Kidney epithelial cell (primary cell): ENCODE measurements around the gene NUP210. TPM values are rescaled to one million over a fixed set of nuclear protein-coding genes. Genes with fewer than 3 reads are reported as not detected.

Experiments
- DNase-seq: peaks from one replicate; pipeline ENCODE4 v3.0.0-alpha.2; 2010; ENCODE audit warnings: low read depth
- H3K27me3 ChIP-seq: 2 replicates; pipeline ENCODE4 v1.6.0; 2011; ENCODE audit warnings: low read length; ENCODE audit not compliant: control insufficient read depth, insufficient read depth
- H3K36me3 ChIP-seq: 2 replicates; pipeline ENCODE4 v1.5.1; 2011; ENCODE audit warnings: low read length; ENCODE audit not compliant: control insufficient read depth, insufficient read depth
- H3K4me3 ChIP-seq: 2 replicates; pipeline ENCODE4 v1.5.1; 2011; ENCODE audit warnings: low read depth, mild to moderate bottlenecking, control low read depth, low read length
- total RNA-seq: library from RNA; depleted of rRNA; stranded (reverse); fragments of >200 nt; gene quantifications from 2 replicates; pipeline ENCODE4 v1.2.3, GENCODE V29; 2015
- TF ChIP-seq, protein P1 (sequence below): IDR thresholded peaks from 2 replicates; pipeline ENCODE4 v1.5.1; 2011; ENCODE audit warnings: mild to moderate bottlenecking, moderate library complexity, low read length, control low read depth, inconsistent platforms; ENCODE audit not compliant: insufficient read depth, poor library complexity, severe bottlenecking

NUP210 gene
- total RNA-seq, 1 donor from 2014 or later, result 36.2 TPM

GRCh38 chr3:13319564-13320220 lies 100.4 kb downstream of the NUP210 start:
- TF ChIP-seq, protein P1, sequence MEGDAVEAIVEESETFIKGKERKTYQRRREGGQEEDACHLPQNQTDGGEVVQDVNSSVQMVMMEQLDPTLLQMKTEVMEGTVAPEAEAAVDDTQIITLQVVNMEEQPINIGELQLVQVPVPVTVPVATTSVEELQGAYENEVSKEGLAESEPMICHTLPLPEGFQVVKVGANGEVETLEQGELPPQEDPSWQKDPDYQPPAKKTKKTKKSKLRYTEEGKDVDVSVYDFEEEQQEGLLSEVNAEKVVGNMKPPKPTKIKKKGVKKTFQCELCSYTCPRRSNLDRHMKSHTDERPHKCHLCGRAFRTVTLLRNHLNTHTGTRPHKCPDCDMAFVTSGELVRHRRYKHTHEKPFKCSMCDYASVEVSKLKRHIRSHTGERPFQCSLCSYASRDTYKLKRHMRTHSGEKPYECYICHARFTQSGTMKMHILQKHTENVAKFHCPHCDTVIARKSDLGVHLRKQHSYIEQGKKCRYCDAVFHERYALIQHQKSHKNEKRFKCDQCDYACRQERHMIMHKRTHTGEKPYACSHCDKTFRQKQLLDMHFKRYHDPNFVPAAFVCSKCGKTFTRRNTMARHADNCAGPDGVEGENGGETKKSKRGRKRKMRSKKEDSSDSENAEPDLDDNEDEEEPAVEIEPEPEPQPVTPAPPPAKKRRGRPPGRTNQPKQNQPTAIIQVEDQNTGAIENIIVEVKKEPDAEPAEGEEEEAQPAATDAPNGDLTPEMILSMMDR, result no peak
- Histone ChIP-seq H3K36me3 (no peaks in the 10 kb centered on the region), H3K4me3 (no peak overlapping the region), H3K27me3 (no peaks in the 10 kb centered on the region)
- DNase-seq, result no peak

DNA sequence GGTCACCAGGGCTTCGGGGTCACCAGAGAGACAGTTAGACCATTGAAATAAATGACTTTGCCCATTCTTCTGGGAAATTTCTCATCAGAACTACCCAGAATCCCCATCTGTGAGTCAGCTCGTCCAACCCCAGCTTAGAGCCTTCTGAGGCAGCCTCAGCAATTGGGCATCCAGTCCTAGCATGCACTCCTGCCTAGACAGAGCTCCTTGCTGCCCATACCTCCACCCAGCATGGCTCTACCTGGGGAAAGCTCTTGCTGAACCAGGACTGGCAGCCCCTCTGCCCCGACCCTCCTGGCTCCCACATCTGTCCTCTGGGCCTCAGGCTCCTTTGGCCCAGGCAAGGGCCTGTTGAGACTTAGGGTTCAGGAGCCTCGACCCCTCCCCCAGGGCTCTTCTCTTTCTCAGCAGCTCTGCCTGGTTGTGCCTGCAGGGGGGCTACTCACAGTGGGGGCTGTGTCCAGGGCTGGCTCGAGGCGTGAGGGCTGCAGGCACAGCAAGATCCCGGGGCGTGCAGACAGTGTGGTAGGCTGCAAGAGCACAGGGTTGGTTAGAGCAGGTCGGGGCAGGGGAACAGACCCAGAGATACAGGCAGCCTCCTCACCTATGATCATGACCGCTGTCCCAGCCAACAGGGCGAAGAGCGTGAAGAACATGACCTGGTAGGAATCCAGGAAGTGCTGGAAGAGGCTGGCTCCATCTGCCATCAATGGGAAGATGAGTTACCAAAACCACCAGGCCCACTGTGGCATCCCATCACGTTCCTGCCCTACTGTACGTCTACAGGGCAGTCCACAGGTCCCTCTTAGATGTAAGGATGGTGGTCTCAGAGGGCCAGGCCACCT lies 101.3 kb downstream of the NUP210 start:
- Histone ChIP-seq H3K36me3 (no peaks in the 10 kb centered on the region), H3K4me3 (no peak overlapping the region), H3K27me3 (no peaks in the 10 kb centered on the region)
- no peak for DNase-seq
- TF ChIP-seq, protein P1, result no peak

DNA sequence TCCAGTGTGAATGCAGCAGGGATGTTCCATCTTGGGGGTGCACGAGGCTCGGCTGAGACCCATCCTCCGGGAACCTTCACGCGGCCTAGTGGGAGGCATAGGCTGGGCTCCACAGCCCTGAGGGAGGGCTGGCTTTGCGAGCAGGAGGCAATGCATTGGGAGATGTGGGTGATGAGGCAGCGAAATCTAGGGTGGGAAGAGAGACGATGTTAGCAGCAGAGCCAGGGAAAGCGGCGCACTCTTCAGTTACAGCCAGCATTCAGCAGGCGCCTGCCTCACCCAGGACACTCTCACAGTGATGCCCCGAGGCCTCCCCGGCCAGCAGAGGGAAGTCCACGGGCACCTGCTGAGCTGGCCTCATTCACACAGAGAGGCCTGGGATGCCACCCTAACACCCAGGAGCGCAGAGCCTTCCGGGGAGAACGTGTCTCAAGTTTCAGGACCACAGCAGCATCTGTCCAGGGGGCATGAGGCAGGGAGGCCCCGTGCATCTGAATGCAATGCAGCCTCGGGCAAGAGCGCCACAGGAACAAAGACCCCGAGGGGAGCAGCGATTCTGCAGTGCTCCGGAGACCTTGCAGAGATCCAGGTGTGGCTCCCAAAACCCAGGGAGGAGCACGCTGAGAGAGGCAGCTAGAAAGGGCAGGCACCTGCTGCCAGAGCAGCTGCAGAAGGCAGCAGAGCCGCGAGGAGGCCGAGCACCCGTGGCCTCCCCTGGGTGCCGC lies 102.4 kb downstream of the NUP210 start:
- no peak overlapping the region for H3K4me3 ChIP-seq
- TF ChIP-seq, protein P1, result no peak
- no peak for DNase-seq
- H3K36me3 ChIP-seq, result no peaks in the 10 kb centered on the region
- H3K27me3 ChIP-seq, result no peaks in the 10 kb centered on the region

GRCh38 chr3:13316603-13317002 lies 103.5 kb downstream of the NUP210 start:
- DNase-seq, result no peak
- TF ChIP-seq, protein P1, result no peak
- Histone ChIP-seq H3K36me3 (no peaks in the 10 kb centered on the region), H3K4me3 (no peak overlapping the region), H3K27me3 (no peaks in the 10 kb centered on the region)

DNA sequence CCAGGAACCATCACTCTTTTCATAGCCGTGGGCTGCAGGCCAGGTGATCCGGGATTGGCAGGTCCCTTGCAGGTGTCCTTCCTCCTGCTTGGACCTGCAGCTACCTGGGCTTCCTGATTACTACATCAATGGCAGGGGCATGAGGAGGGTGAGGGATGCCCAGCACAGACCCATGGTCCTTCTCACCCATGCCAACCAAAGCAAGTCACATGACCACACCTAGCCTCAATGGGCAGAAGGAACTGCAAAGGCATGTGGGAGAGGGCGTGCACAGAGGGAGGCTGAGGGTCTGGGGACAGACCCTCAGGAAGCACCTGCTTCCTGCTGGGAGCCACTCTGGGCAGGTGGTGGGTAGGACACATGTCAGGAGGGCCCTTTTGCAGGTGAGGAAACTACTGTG lies 105.2 kb downstream of the NUP210 start:
- TF ChIP-seq, protein P1, result no peak

More for the DNA sequence above, 105.2 kb downstream of the NUP210 start:
- H3K4me3 ChIP-seq, result no peak overlapping the region
- no peaks in the 10 kb centered on the region for H3K27me3 ChIP-seq
- DNase-seq, result no peak
- H3K36me3 ChIP-seq, result no peaks in the 10 kb centered on the region
